ENCODE measurements around the gene DNAH2. TPM values are rescaled to one million over a fixed set of nuclear protein-coding genes. Genes with fewer than 3 reads are reported as not detected.

Gene DNAH2
- total RNA-seq, 1 experiment from 2014 or later = 0.17 TPM

GRCh38 chr17:7715936-7716886, 1.3 kb upstream of the DNAH2 start:
- peaks cover 46% of the 10 kb centered on the region for H3K27me3 Mint-ChIP-seq (ENCODE audit: low read depth)
- POLR2A ChIA-PET = interaction anchor here (0.6 to 2.3 kb wide), 11 partner anchors 11 to 242 kb away, joined by 3 to 18 read pairs (median 6); partner anchors contain the start of genes EFNB3, MPDU1, NAA38 and SAT2

GRCh38 chr17:7717756-7718350, 309 bp downstream of the DNAH2 start:
- Mint-ChIP-seq H3K36me3 (no peaks in the 10 kb centered on the region), H3K4me1 (peaks cover 34% of the 10 kb centered on the region), H3K27ac (no peak overlapping the region), H3K9me3 (no peaks in the 10 kb centered on the region), H3K27me3 (ENCODE audit: low read depth) (peaks cover 44% of the 10 kb centered on the region), H3K4me3 (peak overlapping the region; percentile 83)
- ChIA-PET POLR2A (interaction anchor here (1.2 to 2.3 kb wide), 5 partner anchors 13 to 139 kb away, joined by 4 to 18 read pairs (median 7); partner anchors contain the start of genes EFNB3, NAA38, SAT2 and TP53), CTCF (interaction anchor here (0.6 to 8.0 kb wide), 12 partner anchors 12 to 134 kb away, joined by 3 to 120 read pairs (median 10); partner anchors contain the start of genes EFNB3, FXR2, MPDU1 and SOX15)
- no peak for ATAC-seq
- DNase-seq (ENCODE audit: low spot score) = no peak
- no peak for TF ChIP-seq ZBTB21 (CRISPR knock-in tag; IDR thresholded peaks at IDR 0.05; ENCODE audit: borderline replicate concordance)
- no peak for TF ChIP-seq CTCF (IDR thresholded peaks at IDR 0.05)
- no peak for TF ChIP-seq TP53 (CRISPR knock-in tag; IDR thresholded peaks at IDR 0.05)
- TF ChIP-seq ARID4B (CRISPR knock-in tag; IDR thresholded peaks at IDR 0.05; ENCODE audit: borderline replicate concordance) = no peak

More at GRCh38 chr17:7715936-7716886, 1.3 kb upstream of the DNAH2 start:
- CTCF ChIA-PET = interaction anchor here (0.5 to 8.0 kb wide), 48 partner anchors 10 to 1016 kb away, joined by 3 to 120 read pairs (median 4); partner anchors contain the start of genes ACAP1, ATP1B2, EFNB3 and FXR2
- peak overlapping the region; percentile 72; the same call in 1 of the 2 replicates for H3K27ac Mint-ChIP-seq
- ATAC-seq = no peak
- H3K4me3 Mint-ChIP-seq = peak overlapping the region; percentile 83
- DNase-seq (ENCODE audit: low spot score) = no peak
- 0 out of 2 replicates have a peak, but pooled peaks have one; percentile 2 for TF ChIP-seq ZNF281 (CRISPR knock-in tag; IDR thresholded peaks at IDR 0.05)
- TF ChIP-seq ATF6 (CRISPR knock-in tag; IDR thresholded peaks at IDR 0.05) = no peak
- TF ChIP-seq TEAD1 (CRISPR knock-in tag; IDR thresholded peaks at IDR 0.05) = no peak
- peak; percentile 11; the same call in 1 of the 2 replicates for TF ChIP-seq ZNF121 (CRISPR knock-in tag; IDR thresholded peaks at IDR 0.05)
- no peak for TF ChIP-seq CTCF (IDR thresholded peaks at IDR 0.05)
- H3K4me1 Mint-ChIP-seq = peaks cover 39% of the 10 kb centered on the region
- H3K36me3 Mint-ChIP-seq = no peaks in the 10 kb centered on the region
- no peaks in the 10 kb centered on the region for H3K9me3 Mint-ChIP-seq
